ENCODE measurements around the gene RNF150.

Gene RNF150

DNA sequence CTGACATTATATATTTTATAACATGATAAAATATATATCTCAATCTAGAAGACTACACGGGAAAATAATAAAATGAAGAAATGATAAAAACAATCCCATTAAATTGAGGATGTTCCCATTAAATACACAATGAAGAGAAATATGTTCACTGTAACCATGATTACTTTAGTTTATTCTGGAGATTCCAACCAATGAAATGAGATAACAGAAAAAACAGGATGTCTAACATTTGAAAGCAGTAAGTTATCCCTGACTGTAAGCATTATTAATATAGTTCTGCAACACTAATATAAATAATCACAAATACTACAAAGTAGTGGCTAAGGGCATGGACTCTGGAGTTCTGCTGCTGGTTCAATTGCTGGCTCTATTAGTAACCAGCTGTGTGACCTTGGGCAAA, 169.4 kb downstream of the RNF150 start:
- TF ChIP-seq, protein P1, sequence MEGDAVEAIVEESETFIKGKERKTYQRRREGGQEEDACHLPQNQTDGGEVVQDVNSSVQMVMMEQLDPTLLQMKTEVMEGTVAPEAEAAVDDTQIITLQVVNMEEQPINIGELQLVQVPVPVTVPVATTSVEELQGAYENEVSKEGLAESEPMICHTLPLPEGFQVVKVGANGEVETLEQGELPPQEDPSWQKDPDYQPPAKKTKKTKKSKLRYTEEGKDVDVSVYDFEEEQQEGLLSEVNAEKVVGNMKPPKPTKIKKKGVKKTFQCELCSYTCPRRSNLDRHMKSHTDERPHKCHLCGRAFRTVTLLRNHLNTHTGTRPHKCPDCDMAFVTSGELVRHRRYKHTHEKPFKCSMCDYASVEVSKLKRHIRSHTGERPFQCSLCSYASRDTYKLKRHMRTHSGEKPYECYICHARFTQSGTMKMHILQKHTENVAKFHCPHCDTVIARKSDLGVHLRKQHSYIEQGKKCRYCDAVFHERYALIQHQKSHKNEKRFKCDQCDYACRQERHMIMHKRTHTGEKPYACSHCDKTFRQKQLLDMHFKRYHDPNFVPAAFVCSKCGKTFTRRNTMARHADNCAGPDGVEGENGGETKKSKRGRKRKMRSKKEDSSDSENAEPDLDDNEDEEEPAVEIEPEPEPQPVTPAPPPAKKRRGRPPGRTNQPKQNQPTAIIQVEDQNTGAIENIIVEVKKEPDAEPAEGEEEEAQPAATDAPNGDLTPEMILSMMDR (conservative IDR thresholded peaks at IDR 0.05; ENCODE audit: control insufficient read depth, insufficient read depth, low read depth, low read length): no peak
- no peak for DNase-seq (ENCODE audit: low read depth)
- H3K4me3 ChIP-seq (ENCODE audit: control insufficient read depth, low read depth, low read length): no peak overlapping the region

DNA sequence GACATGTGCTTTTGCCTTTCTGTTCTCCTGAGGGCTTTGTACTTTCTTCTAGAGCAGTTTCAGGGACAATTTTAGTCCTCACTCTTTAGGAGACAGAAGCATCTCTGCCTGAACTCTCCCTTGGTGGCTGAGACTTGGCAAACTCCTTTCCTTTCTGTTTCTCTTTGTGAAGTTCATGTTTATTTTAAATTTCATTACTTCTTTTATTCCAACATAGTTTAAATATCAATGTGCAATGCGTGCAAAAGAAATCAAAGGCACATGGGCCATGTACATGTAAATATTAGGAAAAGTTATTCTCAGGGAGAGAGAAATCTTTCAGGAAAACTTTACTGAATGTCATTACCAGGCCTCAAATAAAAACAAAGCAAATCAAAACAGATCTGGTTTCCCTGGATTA, 177.6 kb downstream of the RNF150 start:
- DNase-seq (ENCODE audit: low read depth): no peak
- TF ChIP-seq, protein P1 (conservative IDR thresholded peaks at IDR 0.05; ENCODE audit: control insufficient read depth, insufficient read depth, low read depth, low read length): no peak
- no peak overlapping the region for H3K4me3 ChIP-seq (ENCODE audit: control insufficient read depth, low read depth, low read length)

DNA sequence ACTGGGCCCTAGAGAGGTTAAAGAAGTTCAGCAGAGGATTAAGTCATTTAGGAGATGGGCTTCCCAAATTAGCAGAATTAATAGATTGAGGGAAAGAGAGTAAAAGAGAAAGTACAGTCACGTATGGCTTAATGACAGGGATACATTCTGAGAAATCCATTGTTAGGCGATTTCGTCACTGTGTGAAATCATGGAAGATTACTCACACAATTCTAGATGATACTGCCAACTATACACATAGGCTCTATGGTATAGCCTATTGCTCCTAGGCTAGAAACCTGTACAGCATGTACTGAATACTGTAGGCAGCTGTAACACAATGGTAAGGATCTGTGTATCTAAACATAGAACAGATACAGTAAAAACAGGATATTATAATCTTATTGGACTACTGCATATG, 180.6 kb downstream of the RNF150 start:
- no peak overlapping the region for H3K4me3 ChIP-seq (ENCODE audit: control insufficient read depth, low read depth, low read length)
- peak; percentile 56 for DNase-seq (ENCODE audit: low read depth)
- TF ChIP-seq, protein P1 (conservative IDR thresholded peaks at IDR 0.05; ENCODE audit: control insufficient read depth, insufficient read depth, low read depth, low read length): no peak

DNA sequence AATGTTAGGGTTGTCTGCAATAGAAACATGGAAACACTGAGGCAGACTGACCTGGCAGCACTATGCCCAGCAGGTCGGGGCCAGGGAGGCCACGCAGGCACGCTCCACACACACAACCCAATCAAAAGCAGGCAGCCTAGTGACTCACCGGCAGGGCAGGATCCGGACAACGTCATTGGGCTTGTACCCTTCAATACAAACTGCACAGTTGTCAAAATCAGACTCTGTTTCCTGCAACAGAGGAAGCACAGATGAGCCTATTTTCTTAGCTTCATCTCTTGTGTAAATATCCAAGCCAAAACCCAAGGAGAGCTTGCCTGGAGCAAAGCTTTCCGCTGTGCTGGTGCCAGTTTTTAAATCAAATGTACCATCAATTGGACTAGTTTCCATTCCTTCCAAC, 185.8 kb downstream of the RNF150 start:
- H3K4me3 ChIP-seq (ENCODE audit: control insufficient read depth, low read depth, low read length): no peak overlapping the region
- TF ChIP-seq, protein P1 (conservative IDR thresholded peaks at IDR 0.05; ENCODE audit: control insufficient read depth, insufficient read depth, low read depth, low read length): no peak
- peak; percentile 45 for DNase-seq (ENCODE audit: low read depth)

GRCh38 chr4:140945106-140945505, 188.2 kb downstream of the RNF150 start:
- no peak for DNase-seq (ENCODE audit: low read depth)
- TF ChIP-seq, protein P1 (conservative IDR thresholded peaks at IDR 0.05; ENCODE audit: control insufficient read depth, insufficient read depth, low read depth, low read length): no peak
- no peak overlapping the region for H3K4me3 ChIP-seq (ENCODE audit: control insufficient read depth, low read depth, low read length)

GRCh38 chr4:140944572-140944971, 188.7 kb downstream of the RNF150 start:
- no peak overlapping the region for H3K4me3 ChIP-seq (ENCODE audit: control insufficient read depth, low read depth, low read length)
- TF ChIP-seq, protein P1 (conservative IDR thresholded peaks at IDR 0.05; ENCODE audit: control insufficient read depth, insufficient read depth, low read depth, low read length): no peak
- peak; percentile 69 for DNase-seq (ENCODE audit: low read depth)

DNA sequence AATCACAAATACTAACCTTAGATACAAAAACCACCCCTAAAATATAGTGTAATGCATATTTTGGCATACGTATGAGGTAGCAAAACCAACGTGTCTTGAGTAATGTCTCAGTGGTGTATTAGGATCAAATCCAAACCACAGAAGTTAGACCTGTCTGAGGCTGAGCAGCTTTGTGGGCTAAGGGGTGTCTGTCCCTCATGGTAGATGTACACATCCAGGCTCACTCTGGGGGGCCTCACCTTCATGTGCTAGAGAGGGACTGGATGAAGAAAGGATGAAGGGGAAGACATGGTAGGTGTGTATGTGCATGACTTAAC, 189.1 kb downstream of the RNF150 start:
- TF ChIP-seq, protein P1 (conservative IDR thresholded peaks at IDR 0.05; ENCODE audit: control insufficient read depth, insufficient read depth, low read depth, low read length): no peak
- H3K4me3 ChIP-seq (ENCODE audit: control insufficient read depth, low read depth, low read length): no peak overlapping the region
- DNase-seq (ENCODE audit: low read depth): peak; percentile 72
